ENCODE measurements around the gene CIAO2B. TPM values are rescaled to one million over a fixed set of nuclear protein-coding genes. Genes with fewer than 3 reads are reported as not detected.

Gene CIAO2B
- total RNA-seq, 1 experiment from 2014 or later = 83.0 TPM

DNA sequence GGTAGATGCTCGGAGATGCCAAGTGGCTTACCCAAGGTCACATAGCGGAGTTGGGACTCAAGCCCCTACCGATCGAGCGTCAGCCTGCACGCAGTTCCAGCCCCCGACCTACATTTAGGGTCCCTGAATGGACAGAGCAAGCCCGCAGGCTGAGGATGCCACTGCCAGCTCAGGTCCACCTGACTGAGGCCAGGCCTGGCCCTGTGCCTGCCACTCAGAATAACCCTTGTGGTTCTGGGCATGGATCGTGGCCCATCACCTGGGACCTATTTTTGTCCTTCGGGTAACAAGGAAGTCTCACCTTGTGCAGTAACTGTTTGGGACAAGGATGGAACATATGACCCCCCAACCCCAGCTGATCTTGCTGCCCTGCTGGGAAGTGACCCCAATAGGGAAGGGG lies 32.6 kb downstream of the CIAO2B start:
- Histone ChIP-seq H4K8ac (replicated peaks; ENCODE audit: insufficient read length, low read depth, low read length) (no peak overlapping the region), H2BK12ac (ENCODE audit: insufficient read length, low read depth, low read length) (no peak overlapping the region), H3K23ac (ENCODE audit: insufficient read length, low read depth, low read length) (no peak overlapping the region), H2AK5ac (ENCODE audit: insufficient read length, low read length) (no peak overlapping the region), H4K5ac (ENCODE audit: insufficient read length, low read depth, low read length) (no peak overlapping the region), H3K4me1 (ENCODE audit: insufficient read depth, low read length) (no peaks in the 10 kb centered on the region), H2AFZ (ENCODE audit: low read length) (no peak overlapping the region), H2BK15ac (ENCODE audit: low read depth, low read length) (no peak overlapping the region), H3K18ac (ENCODE audit: insufficient read length, low read depth, low read length) (no peak overlapping the region), H4K91ac (ENCODE audit: insufficient read length, low read depth, low read length) (no peak overlapping the region), H3K56ac (ENCODE audit: insufficient read length, low read depth, low read length) (no peak overlapping the region), H3K4me2 (ENCODE audit: insufficient read depth, insufficient read length, low read length) (no peak overlapping the region), H2BK120ac (ENCODE audit: low read depth, low read length, poor library complexity, severe bottlenecking) (no peak overlapping the region), H3K79me1 (ENCODE audit: insufficient read depth, low read depth, low read length, poor library complexity, severe bottlenecking) (no peaks in the 10 kb centered on the region), H3K79me2 (ENCODE audit: insufficient read depth, low read length) (no peaks in the 10 kb centered on the region), H3K27ac (ENCODE audit: insufficient read length, low read depth, low read length) (no peak overlapping the region), H3K23me2 (ENCODE audit: insufficient read length, low read depth, low read length, poor library complexity, severe bottlenecking) (no peaks in the 10 kb centered on the region), H3K9me3 (ENCODE audit: control insufficient read depth, low read depth, low read length) (no peaks in the 10 kb centered on the region), H2BK5ac (ENCODE audit: insufficient read length, low read length) (no peak overlapping the region), H3T11ph (ENCODE audit: low read length) (no peak overlapping the region), H3K27me3 (ENCODE audit: insufficient read depth, low read length) (no peaks in the 10 kb centered on the region), H3K9ac (ENCODE audit: extremely low read depth, insufficient read length, low read length) (no peak overlapping the region), H4K20me1 (ENCODE audit: control insufficient read depth, insufficient read depth, insufficient read length) (no peaks in the 10 kb centered on the region), H2BK20ac (ENCODE audit: low read depth, low read length, poor library complexity, severe bottlenecking) (no peak overlapping the region), H3K4ac (ENCODE audit: low read depth, low read length) (no peak overlapping the region), H3K14ac (ENCODE audit: insufficient read depth, low read length) (no peak overlapping the region)
- TF ChIP-seq, protein P1, sequence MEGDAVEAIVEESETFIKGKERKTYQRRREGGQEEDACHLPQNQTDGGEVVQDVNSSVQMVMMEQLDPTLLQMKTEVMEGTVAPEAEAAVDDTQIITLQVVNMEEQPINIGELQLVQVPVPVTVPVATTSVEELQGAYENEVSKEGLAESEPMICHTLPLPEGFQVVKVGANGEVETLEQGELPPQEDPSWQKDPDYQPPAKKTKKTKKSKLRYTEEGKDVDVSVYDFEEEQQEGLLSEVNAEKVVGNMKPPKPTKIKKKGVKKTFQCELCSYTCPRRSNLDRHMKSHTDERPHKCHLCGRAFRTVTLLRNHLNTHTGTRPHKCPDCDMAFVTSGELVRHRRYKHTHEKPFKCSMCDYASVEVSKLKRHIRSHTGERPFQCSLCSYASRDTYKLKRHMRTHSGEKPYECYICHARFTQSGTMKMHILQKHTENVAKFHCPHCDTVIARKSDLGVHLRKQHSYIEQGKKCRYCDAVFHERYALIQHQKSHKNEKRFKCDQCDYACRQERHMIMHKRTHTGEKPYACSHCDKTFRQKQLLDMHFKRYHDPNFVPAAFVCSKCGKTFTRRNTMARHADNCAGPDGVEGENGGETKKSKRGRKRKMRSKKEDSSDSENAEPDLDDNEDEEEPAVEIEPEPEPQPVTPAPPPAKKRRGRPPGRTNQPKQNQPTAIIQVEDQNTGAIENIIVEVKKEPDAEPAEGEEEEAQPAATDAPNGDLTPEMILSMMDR (conservative IDR thresholded peaks at IDR 0.05) = no peak
- Mint-ChIP-seq H3K36me3 (ENCODE audit: insufficient read depth in 1 of 3, low read depth in 3 of 3) (no peaks in the 10 kb centered on the region), H3K9me3 (no peaks in the 10 kb centered on the region), H3K4me1 (peaks cover 10 to 21% of the 10 kb centered on the region in 2 experiments), H3K4me3 (no peak overlapping the region), H3K27me3 (ENCODE audit: low read depth) (peaks cover 7% of the 10 kb centered on the region), H3K27ac (no peak overlapping the region)
- no peak for DNase-seq
- no CpG with 5 or more reads among the region's 10 CpGs for WGBS (ENCODE audit: extremely low coverage, insufficient read length, low lambda C conversion rate)
